ENCODE data around the gene EHMT1.

DNA sequence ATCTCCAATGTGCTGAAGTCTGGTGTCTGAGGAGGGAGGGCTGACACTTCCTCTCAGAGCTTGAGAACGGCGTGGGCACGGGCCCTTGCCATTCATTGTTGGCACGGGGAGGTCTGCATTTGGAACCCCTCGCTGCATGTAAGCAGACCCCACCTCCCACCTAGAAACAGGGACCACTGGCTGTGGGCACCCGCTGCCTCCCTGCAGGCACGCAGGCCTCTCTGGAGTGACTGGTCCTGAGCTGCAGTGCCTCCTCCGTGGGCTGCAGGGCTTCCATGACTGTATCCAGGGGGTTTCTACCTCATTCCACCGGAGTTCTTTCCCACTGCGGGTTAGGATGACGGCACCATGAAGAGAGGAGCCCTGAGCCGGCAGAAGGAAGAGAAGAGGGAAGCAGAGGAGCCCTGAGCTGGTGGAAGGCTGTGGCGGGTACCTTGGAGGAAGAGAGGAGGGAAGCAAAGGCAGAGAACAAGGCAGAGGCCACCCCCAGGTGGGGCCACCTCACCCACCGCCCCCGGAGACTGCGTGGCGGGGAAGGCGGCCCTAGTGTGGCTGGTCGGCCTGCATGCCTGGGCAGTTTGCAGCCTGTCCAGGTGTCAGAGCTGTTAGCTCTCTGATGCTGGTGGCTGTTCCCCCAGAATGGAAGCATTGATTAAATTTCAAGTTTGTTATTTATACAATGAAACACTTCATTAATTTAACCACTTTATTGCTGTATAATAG lies 183.9 kb downstream of the EHMT1 start:
- no peak for TF ChIP-seq CTCF (conservative IDR thresholded peaks at IDR 0.05; ENCODE audit: low read length)
- TF ChIP-seq EZH2phosphoT487 (IDR thresholded peaks at IDR 0.05; ENCODE audit: borderline replicate concordance): no peak

Data from Loucy (cell line).